Upper lobe of left lung (tissue), 6 donors: ENCODE data around the gene GRK3. TPM values are rescaled to one million over a fixed set of nuclear protein-coding genes. Genes with fewer than 3 reads are reported as not detected.

ENCODE experiments used
- ATAC-seq, 2 donors: fragments of 200-7000 bp; cut with Tn5 transposase; one replicate each; pipeline ENCODE4 v1.9.1; 2022; ENCODE audit warnings: mild to moderate bottlenecking in 2 of 2, moderate library complexity in 2 of 2; ENCODE audit not compliant: low FRiP score in 2 of 2
- DNase-seq, 2 donors: peaks; one replicate each; pipeline ENCODE4 v3.0.0-alpha.2; 2019 to 2020
- H3K27ac ChIP-seq, 4 donors: fragments of 200-600 bp; sonication (generic); one replicate each; pipeline ENCODE4 v1.5.1; 2016 to 2019
- H3K27me3 ChIP-seq, 4 donors: fragments of 200-600 bp; sonication (generic); one replicate each; pipeline ENCODE4 v1.5.1; 2017 to 2019
- H3K36me3 ChIP-seq, 4 donors: fragments of 200-600 bp; sonication (generic); one replicate each; pipeline ENCODE4 v1.5.1; 2016 to 2019
- H3K4me1 ChIP-seq, 4 donors: fragments of 200-600 bp; sonication (generic); one replicate each; pipeline ENCODE4 v1.5.1; 2018 to 2019
- H3K4me3 ChIP-seq, 4 donors: fragments of 200-600 bp; sonication (generic); one replicate each; pipeline ENCODE4 v1.5.1; 2017 to 2019; ENCODE audit warnings: mild to moderate bottlenecking in 2 of 4, moderate library complexity in 1 of 4
- H3K9me3 ChIP-seq, 4 donors: fragments of 200-600 bp; sonication (generic); one replicate each; pipeline ENCODE4 v1.5.1; 2018 to 2019
- EP300 ChIP-seq, 4 donors: sonication (generic); formaldehyde crosslinking; IDR thresholded peaks; one replicate each; pipeline ENCODE4 v1.5.1; 2017; ENCODE audit warnings: antibody characterized with exemption in 4 of 4, control low read depth in 2 of 4
- POLR2A ChIP-seq, 4 donors: fragments of 450-650 bp; IDR thresholded peaks; one replicate each; pipeline ENCODE4 v1.5.1; 2016 to 2017; ENCODE audit warnings: antibody characterized with exemption in 4 of 4, mild to moderate bottlenecking in 2 of 4
- POLR2AphosphoS5 ChIP-seq, 2 donors: sonication (generic); formaldehyde crosslinking; IDR thresholded peaks; one replicate each; pipeline ENCODE4 v1.5.1; 2017; ENCODE audit warnings: antibody characterized with exemption in 2 of 2
- WGBS, 2 donors: methylation state at CpG; one replicate each; pipeline ENCODE4 v1.1.5; 2017 to 2018; 5-methylcytosine and 5-hydroxymethylcytosine counted together
- total RNA-seq, 6 donors: library from RNA; depleted of rRNA in 4 of 6; stranded (reverse); fragments of >200 nt in 4 of 6; gene quantifications; one replicate each; pipeline versions ENCODE4 v1.1.0 to v1.2.1, GENCODE V29; 2016 to 2021
- TF ChIP-seq, protein P1 (sequence below), 6 experiments: fragments of 450-650 bp in 4 of 6; fragments of 200-600 bp in 2 of 6; sonication (generic) in 2 of 6; IDR thresholded peaks; one replicate each; pipeline ENCODE4 v1.5.1; 2016 to 2019; ENCODE audit warnings: antibody characterized with exemption in 6 of 6
- donor health status: DM: no; HTN: no; CAD: no; lungs with moderate emphysema.
- donor health status: DM: no; HTN: yes; CAD: no; lungs with severe emphysema.

The GRK3 gene
- total RNA-seq, 6 donors from 2014 or later = 16.0 to 25.2 (median 21.6) TPM

DNA sequence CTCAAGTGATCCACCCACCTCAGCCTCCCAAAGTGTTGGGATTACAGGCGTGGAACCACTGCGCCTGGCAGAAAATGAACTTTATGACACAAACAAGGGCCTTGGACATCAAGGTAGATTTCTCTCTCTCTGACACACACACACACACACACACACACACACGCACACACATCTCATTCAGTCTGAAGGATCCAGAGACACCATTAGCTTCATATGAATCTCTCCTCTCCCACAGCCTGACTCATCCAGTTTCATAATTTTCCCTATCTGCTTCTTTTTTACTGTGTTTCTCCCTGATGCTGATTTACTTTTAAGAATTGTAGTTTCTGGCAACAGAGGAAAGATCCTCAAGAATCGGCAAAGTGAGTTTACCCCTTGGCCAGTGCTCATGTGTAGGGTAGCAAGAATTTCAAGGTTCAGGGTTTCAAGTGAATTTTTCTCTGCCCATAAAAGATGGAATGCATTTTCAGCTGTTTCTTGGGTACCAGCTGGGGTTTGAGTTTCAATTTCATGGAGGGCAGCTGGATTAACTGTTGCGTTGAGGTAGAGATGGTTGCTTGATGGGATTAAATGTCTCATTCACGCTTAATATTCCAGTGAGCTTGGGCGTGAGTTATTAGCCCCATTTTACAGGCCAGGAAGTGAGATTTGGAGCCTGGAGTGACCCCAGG, 181.0 kb downstream of the GRK3 start:
- no peaks in the 10 kb centered on the region for H3K27me3 ChIP-seq
- H3K4me3 ChIP-seq = no peak overlapping the region
- TF ChIP-seq EP300 (IDR thresholded peaks at IDR 0.05) = no peak
- no peak for TF ChIP-seq POLR2AphosphoS5 (IDR thresholded peaks at IDR 0.05)
- TF ChIP-seq, protein P1, sequence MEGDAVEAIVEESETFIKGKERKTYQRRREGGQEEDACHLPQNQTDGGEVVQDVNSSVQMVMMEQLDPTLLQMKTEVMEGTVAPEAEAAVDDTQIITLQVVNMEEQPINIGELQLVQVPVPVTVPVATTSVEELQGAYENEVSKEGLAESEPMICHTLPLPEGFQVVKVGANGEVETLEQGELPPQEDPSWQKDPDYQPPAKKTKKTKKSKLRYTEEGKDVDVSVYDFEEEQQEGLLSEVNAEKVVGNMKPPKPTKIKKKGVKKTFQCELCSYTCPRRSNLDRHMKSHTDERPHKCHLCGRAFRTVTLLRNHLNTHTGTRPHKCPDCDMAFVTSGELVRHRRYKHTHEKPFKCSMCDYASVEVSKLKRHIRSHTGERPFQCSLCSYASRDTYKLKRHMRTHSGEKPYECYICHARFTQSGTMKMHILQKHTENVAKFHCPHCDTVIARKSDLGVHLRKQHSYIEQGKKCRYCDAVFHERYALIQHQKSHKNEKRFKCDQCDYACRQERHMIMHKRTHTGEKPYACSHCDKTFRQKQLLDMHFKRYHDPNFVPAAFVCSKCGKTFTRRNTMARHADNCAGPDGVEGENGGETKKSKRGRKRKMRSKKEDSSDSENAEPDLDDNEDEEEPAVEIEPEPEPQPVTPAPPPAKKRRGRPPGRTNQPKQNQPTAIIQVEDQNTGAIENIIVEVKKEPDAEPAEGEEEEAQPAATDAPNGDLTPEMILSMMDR (IDR thresholded peaks at IDR 0.05) = no peak
- no peak for TF ChIP-seq POLR2A (IDR thresholded peaks at IDR 0.05)
- no peak for ATAC-seq
- DNase-seq = no peak
- no peak overlapping the region for H3K27ac ChIP-seq
- WGBS, 2 donors = 73 to 85% methylated on average over 7 of the region's 7 CpGs
- no peaks in the 10 kb centered on the region for H3K9me3 ChIP-seq
- H3K4me1 ChIP-seq = no peaks in the 10 kb centered on the region
- no peaks in the 10 kb centered on the region for H3K36me3 ChIP-seq

DNA sequence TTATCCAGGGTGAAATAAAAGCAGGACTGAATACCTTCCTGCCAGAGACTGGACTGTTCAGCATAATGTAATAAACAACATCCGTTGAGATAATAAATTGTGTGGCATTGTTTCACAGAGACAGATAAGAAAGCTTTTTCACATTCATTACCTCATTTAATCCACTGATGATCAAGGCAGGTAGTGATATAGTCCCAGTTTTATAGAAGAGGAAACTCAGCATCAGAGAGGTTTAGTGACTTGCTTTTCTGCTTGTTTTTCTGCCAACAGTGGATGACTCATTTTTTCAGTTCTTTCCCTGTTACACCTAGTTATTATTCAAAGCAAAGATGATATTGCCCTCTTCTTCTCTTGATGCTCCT, 181.5 kb downstream of the GRK3 start:
- H3K27ac ChIP-seq = no peak overlapping the region
- no peaks in the 10 kb centered on the region for H3K36me3 ChIP-seq
- no peaks in the 10 kb centered on the region for H3K4me1 ChIP-seq
- no peak for DNase-seq
- no peaks in the 10 kb centered on the region for H3K27me3 ChIP-seq
- H3K9me3 ChIP-seq = no peaks in the 10 kb centered on the region
- ATAC-seq = no peak
- H3K4me3 ChIP-seq = no peak overlapping the region
- TF ChIP-seq POLR2A (IDR thresholded peaks at IDR 0.05) (no peak), POLR2AphosphoS5 (IDR thresholded peaks at IDR 0.05) (no peak), EP300 (IDR thresholded peaks at IDR 0.05) (no peak)
- TF ChIP-seq, protein P1 (IDR thresholded peaks at IDR 0.05) = no peak
- WGBS, 2 donors = 0 to 59% methylated on average over 1 of the region's 1 CpG

DNA sequence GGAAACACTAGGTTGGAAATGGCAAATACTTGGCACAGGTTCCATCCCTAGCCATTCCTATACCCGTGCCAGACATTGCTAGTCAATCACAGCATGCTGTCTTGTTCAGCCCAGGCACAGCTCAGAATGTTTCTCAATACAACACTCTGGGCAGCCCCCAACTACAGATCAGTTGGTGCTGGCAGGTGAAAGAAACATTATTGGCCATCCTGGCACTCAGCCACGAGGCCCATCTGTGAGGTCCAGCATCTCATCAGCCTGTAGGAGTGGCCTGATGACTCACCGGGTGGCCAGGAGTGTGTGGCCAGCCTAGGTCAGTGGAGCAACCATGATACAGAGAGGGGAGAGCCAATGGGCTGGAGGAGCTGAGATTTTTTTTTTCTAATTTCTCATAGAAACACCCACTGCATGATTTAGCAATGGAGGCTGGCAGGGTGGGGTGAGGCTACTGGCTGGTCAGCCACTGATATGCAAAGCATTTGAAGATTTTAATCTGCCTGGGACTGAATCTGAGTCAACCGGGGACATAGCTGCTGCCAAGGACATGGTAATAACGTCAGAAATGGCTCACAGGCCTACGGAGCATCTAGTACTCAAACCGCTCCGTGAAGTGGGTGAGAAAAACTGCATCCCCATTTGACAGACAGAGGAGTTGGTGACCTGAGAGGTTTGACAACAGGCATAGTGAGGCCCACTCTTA, 182.9 kb downstream of the GRK3 start:
- TF ChIP-seq, protein P1 (IDR thresholded peaks at IDR 0.05) = no peak
- TF ChIP-seq POLR2AphosphoS5 (IDR thresholded peaks at IDR 0.05) = no peak
- no peak for TF ChIP-seq EP300 (IDR thresholded peaks at IDR 0.05)
- no peak for TF ChIP-seq POLR2A (IDR thresholded peaks at IDR 0.05)
- H3K27ac ChIP-seq = no peak overlapping the region
- ATAC-seq = peak in 1 of 2 donors; percentile 88
- no peaks in the 10 kb centered on the region for H3K27me3 ChIP-seq
- H3K9me3 ChIP-seq = no peaks in the 10 kb centered on the region
- DNase-seq = no peak
- H3K4me1 ChIP-seq = no peaks in the 10 kb centered on the region
- no peak overlapping the region for H3K4me3 ChIP-seq
- 65 to 77% methylated on average over 7 to 8 of the region's 8 CpGs for WGBS, 2 donors
- no peaks in the 10 kb centered on the region for H3K36me3 ChIP-seq

GRCh38 chr22:25748140-25748539, 183.7 kb downstream of the GRK3 start:
- ATAC-seq = peak in 1 of 2 donors; percentile 16
- Histone ChIP-seq H3K27ac (no peak overlapping the region), H3K27me3 (no peaks in the 10 kb centered on the region), H3K4me1 (no peaks in the 10 kb centered on the region), H3K4me3 (no peak overlapping the region), H3K36me3 (no peaks in the 10 kb centered on the region), H3K9me3 (no peaks in the 10 kb centered on the region)
- TF ChIP-seq POLR2A (IDR thresholded peaks at IDR 0.05) (no peak), EP300 (IDR thresholded peaks at IDR 0.05) (no peak), POLR2AphosphoS5 (IDR thresholded peaks at IDR 0.05) (no peak)
- TF ChIP-seq, protein P1 (IDR thresholded peaks at IDR 0.05) = no peak
- no peak for DNase-seq
- WGBS, 2 donors = 71 to 78% methylated on average over 5 of the region's 5 CpGs
